Astrocyte (in vitro differentiated cells and primary cell): ENCODE data around the gene KIAA1671. TPM values are rescaled to one million over a fixed set of nuclear protein-coding genes. Genes with fewer than 3 reads are reported as not detected.

Source experiments
- DNase-seq: peaks from one replicate; pipeline ENCODE4 v3.0.0-alpha.2; 2010; ENCODE audit warnings: low read depth
- FAIRE-seq: peaks from 2 replicates; lab custom pipeline; 2011; peaks lifted over from hg19 to GRCh38; lab: Jason Lieb, UNC
- H2AFZ ChIP-seq: 2 replicates; pipeline ENCODE4 v1.6.0; 2012; ENCODE audit warnings: low read depth, low read length, inconsistent platforms
- H3K27ac ChIP-seq: 2 replicates; pipeline ENCODE4 v1.5.1; 2011; ENCODE audit warnings: low read depth, low read length, inconsistent platforms
- H3K27me3 ChIP-seq: 2 replicates; pipeline ENCODE4 v1.6.0; 2011; ENCODE audit warnings: low read length, inconsistent platforms; ENCODE audit not compliant: insufficient read depth
- H3K36me3 ChIP-seq: 2 replicates; pipeline ENCODE4 v1.5.1; 2011; ENCODE audit warnings: low read length, inconsistent platforms; ENCODE audit not compliant: insufficient read depth
- H3K4me1 ChIP-seq: 2 replicates; pipeline ENCODE4 v1.5.1; 2011; ENCODE audit warnings: low read length, inconsistent platforms; ENCODE audit not compliant: insufficient read depth
- H3K4me2 ChIP-seq: 2 replicates; pipeline ENCODE4 v1.6.0; 2012; ENCODE audit warnings: low read length, inconsistent platforms
- H3K4me3 ChIP-seq: 2 replicates; pipeline ENCODE4 v1.5.1; 2011; ENCODE audit warnings: low read depth, mild to moderate bottlenecking, low read length, inconsistent platforms; ENCODE audit not compliant: insufficient read depth
- H3K79me2 ChIP-seq: 2 replicates; pipeline ENCODE4 v1.6.0; 2012; ENCODE audit warnings: mild to moderate bottlenecking, low read length, inconsistent platforms; ENCODE audit not compliant: insufficient read depth
- H3K9ac ChIP-seq: 2 replicates; pipeline ENCODE4 v1.6.0; 2012; ENCODE audit warnings: mild to moderate bottlenecking, low read length, inconsistent platforms
- H3K9me3 ChIP-seq: 2 replicates; pipeline ENCODE4 v1.5.1; 2012; ENCODE audit warnings: low read depth, mild to moderate bottlenecking, low read length, inconsistent platforms; ENCODE audit not compliant: insufficient read depth
- H4K20me1 ChIP-seq: 2 replicates; pipeline ENCODE4 v1.6.0; 2012; ENCODE audit warnings: low read length, inconsistent platforms; ENCODE audit not compliant: insufficient read depth
- H3K27ac Mint-ChIP-seq: one replicate; pipeline ENCODE4 v1.8.0; 2021; ENCODE audit warnings: mild to moderate bottlenecking, mixed read lengths; ENCODE audit not compliant: unreplicated experiment
- H3K27me3 Mint-ChIP-seq: one replicate; pipeline ENCODE4 v1.8.0; 2021; ENCODE audit warnings: low read depth, mixed read lengths; ENCODE audit not compliant: unreplicated experiment
- H3K36me3 Mint-ChIP-seq: one replicate; pipeline ENCODE4 v1.8.0; 2021; ENCODE audit warnings: low read depth, mixed read lengths; ENCODE audit not compliant: unreplicated experiment
- H3K4me1 Mint-ChIP-seq: one replicate; pipeline ENCODE4 v1.8.0; 2021; ENCODE audit warnings: low read depth, mixed read lengths; ENCODE audit not compliant: unreplicated experiment
- H3K4me3 Mint-ChIP-seq: one replicate; pipeline ENCODE4 v1.8.0; 2021; ENCODE audit warnings: mild to moderate bottlenecking, moderate library complexity, mixed read lengths; ENCODE audit not compliant: unreplicated experiment
- H3K9me3 Mint-ChIP-seq: one replicate; pipeline ENCODE4 v1.8.0; 2021; ENCODE audit warnings: mild to moderate bottlenecking, mixed read lengths; ENCODE audit not compliant: unreplicated experiment
- EZH2 ChIP-seq: IDR thresholded peaks from 2 replicates; pipeline ENCODE4 v1.6.1; 2012; ENCODE audit warnings: mild to moderate bottlenecking, low read length, inconsistent platforms; ENCODE audit not compliant: insufficient read depth
- total RNA-seq: library from RNA; stranded (reverse); gene quantifications from 2 replicates; pipeline ENCODE4 v1.2.1, GENCODE V29; 2021
- TF ChIP-seq, protein P1 (sequence below): IDR thresholded peaks from 2 replicates; pipeline ENCODE4 v1.5.1; 2011; ENCODE audit warnings: low read depth, mild to moderate bottlenecking, inconsistent platforms, low read length, moderate library complexity; ENCODE audit not compliant: insufficient read depth

KIAA1671 gene
- total RNA-seq, 1 donor from 2014 or later, result 28.4 TPM

DNA sequence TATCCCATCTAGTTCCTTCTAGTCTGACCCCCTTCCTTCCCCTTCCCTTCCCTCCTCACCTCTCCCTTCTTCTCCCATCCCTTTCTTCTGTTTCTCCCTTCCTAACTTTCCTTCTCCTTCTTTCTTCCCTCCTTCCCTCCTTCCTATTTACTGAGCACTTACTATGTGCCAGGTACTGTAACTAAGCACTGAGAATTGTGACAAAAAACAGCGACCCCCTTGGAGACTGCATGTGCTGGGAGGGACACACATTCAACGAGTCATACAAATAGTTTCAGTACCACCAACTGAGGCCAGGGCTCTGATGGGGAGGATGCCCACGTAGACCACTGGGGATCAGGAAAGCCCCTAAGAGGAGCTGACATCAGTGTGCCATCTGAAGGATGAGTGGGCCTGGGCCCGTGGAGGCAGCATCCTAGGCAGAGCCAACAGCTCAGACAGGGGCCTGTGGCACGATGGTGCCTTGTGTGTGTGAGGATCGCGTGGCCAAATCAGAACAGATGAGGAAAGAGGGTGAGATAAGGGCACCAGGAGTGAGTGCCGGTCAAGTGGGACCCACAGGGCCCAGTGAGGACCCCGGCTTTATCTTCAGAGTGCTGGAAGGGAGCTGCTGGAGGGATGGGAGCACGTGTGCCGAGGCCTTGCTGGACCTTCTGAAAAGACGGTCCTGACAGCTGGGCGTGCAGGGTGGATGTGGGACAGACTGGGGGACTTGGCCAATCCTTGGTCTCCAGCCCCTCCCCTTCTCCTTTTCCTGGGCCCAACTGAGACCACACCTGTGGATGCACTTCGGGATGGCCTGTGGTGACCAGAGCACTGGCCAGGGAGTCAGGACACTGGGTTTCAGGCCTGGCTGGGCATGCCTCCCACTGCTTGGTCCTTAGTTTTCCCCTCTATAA lies 208.8 kb downstream of the KIAA1671 start:
- no peaks in the 10 kb centered on the region for H3K9me3 Mint-ChIP-seq

DNA sequence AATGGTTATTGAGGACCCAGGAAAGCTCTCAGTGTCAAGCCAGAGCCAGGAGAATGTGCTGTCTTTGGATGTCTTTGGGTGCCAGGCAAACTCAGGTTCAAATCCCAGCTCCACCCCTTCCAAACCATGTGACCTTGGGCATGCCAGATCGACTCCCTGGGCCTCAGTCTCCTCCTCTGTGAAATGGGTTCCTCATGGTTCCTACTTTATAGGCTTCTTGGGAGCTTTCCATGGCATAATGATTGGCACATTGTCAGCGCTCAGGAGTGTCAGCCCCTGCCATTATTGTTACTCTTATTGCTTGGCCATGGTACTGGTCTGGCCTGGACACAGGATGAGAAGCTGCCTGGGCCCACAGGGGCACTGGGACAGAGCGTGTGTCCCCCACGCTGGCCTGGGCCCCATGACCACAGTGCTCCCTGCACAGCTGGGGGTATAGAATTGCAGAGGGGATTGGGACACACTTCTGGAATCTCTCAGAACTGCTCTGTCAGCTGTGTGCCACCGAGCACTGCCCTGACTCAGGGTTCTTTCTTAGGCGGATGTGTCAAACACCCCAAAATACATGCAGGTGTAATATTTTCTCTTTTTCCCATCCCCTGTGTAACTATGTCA lies 209.5 kb downstream of the KIAA1671 start:
- no peak for TF ChIP-seq EZH2
- TF ChIP-seq, protein P1, sequence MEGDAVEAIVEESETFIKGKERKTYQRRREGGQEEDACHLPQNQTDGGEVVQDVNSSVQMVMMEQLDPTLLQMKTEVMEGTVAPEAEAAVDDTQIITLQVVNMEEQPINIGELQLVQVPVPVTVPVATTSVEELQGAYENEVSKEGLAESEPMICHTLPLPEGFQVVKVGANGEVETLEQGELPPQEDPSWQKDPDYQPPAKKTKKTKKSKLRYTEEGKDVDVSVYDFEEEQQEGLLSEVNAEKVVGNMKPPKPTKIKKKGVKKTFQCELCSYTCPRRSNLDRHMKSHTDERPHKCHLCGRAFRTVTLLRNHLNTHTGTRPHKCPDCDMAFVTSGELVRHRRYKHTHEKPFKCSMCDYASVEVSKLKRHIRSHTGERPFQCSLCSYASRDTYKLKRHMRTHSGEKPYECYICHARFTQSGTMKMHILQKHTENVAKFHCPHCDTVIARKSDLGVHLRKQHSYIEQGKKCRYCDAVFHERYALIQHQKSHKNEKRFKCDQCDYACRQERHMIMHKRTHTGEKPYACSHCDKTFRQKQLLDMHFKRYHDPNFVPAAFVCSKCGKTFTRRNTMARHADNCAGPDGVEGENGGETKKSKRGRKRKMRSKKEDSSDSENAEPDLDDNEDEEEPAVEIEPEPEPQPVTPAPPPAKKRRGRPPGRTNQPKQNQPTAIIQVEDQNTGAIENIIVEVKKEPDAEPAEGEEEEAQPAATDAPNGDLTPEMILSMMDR, result no peak
- H4K20me1 ChIP-seq, result peaks cover 19% of the 10 kb centered on the region
- H3K4me1 Mint-ChIP-seq, result peaks cover 16% of the 10 kb centered on the region
- no peak overlapping the region for H3K4me3 Mint-ChIP-seq
- H3K27me3 Mint-ChIP-seq, result no peaks in the 10 kb centered on the region
- H3K27ac ChIP-seq, result no peak overlapping the region
- no peaks in the 10 kb centered on the region for H3K9me3 ChIP-seq
- H3K27me3 ChIP-seq, result no peaks in the 10 kb centered on the region
- FAIRE-seq, result no peak
- H2AFZ ChIP-seq, result no peak overlapping the region
- no peak overlapping the region for H3K4me3 ChIP-seq
- H3K79me2 ChIP-seq, result no peaks in the 10 kb centered on the region
- H3K36me3 ChIP-seq, result no peaks in the 10 kb centered on the region
- no peaks in the 10 kb centered on the region for H3K9me3 Mint-ChIP-seq
- H3K27ac Mint-ChIP-seq, result no peak overlapping the region
- H3K9ac ChIP-seq, result no peak overlapping the region
- no peak for DNase-seq
- no peak overlapping the region for H3K4me2 ChIP-seq
- peaks cover 3% of the 10 kb centered on the region for H3K36me3 Mint-ChIP-seq
- H3K4me1 ChIP-seq, result peaks cover 9% of the 10 kb centered on the region

More for the DNA sequence above, 208.8 kb downstream of the KIAA1671 start:
- H3K4me1 ChIP-seq, result peaks cover 9% of the 10 kb centered on the region
- H3K4me1 Mint-ChIP-seq, result peaks cover 16% of the 10 kb centered on the region
- no peaks in the 10 kb centered on the region for H3K36me3 ChIP-seq
- DNase-seq, result no peak
- TF ChIP-seq, protein P1, result no peak
- no peak for TF ChIP-seq EZH2
- H3K27ac ChIP-seq, result no peak overlapping the region
- H3K4me3 Mint-ChIP-seq, result no peak overlapping the region
- no peaks in the 10 kb centered on the region for H3K79me2 ChIP-seq
- H3K4me3 ChIP-seq, result no peak overlapping the region
- H3K9ac ChIP-seq, result no peak overlapping the region
- H3K27ac Mint-ChIP-seq, result no peak overlapping the region
- H3K36me3 Mint-ChIP-seq, result peaks cover 3% of the 10 kb centered on the region
- H3K4me2 ChIP-seq, result no peak overlapping the region
- H4K20me1 ChIP-seq, result peaks cover 19% of the 10 kb centered on the region
- no peaks in the 10 kb centered on the region for H3K27me3 ChIP-seq
- H3K9me3 ChIP-seq, result no peaks in the 10 kb centered on the region
- H2AFZ ChIP-seq, result no peak overlapping the region
- no peaks in the 10 kb centered on the region for H3K27me3 Mint-ChIP-seq
- FAIRE-seq, result no peak
